HG03025 (cell line): ENCODE measurements around the gene KRTAP10-4.

Experiments
- ATAC-seq: cut with Tn5 transposase; IDR thresholded peaks from one replicate; pipeline ENCODE4 v1.9.1; 2021; ENCODE audit warnings: mild to moderate bottlenecking, moderate library complexity; ENCODE audit not compliant: unreplicated experiment, low FRiP score

KRTAP10-4 gene

DNA sequence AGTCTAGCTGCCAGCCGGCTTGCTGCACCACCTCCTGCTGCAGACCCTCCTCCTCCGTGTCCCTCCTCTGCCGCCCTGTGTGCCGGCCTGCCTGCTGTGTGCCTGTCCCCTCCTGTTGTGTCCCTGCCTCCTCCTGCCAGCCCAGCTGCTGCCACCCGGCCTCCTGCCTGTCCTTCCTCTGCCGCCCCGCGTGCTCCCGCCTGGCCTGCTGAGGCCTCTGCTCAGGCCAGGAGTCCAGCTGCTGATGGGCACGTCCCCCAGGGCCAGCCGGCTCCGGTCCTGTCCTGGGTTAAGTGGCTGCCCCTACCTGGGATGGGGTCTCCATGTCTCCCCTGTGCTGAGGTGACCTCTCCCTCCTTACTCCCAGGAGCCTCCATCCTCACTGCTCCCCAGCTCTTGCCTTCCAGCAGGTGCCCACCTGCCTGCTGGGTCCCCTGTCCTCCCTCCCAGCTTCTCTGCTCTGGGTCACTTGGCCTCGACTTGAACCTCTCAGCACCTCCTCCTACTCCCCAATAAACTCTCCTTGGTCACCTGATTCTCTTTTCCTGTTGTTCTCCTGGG lies 39.2 kb downstream of the KRTAP10-4 start:
- ATAC-seq = no peak

GRCh38 chr21:44613386-44614155 lies 40.0 kb downstream of the KRTAP10-4 start:
- no peak for ATAC-seq

DNA sequence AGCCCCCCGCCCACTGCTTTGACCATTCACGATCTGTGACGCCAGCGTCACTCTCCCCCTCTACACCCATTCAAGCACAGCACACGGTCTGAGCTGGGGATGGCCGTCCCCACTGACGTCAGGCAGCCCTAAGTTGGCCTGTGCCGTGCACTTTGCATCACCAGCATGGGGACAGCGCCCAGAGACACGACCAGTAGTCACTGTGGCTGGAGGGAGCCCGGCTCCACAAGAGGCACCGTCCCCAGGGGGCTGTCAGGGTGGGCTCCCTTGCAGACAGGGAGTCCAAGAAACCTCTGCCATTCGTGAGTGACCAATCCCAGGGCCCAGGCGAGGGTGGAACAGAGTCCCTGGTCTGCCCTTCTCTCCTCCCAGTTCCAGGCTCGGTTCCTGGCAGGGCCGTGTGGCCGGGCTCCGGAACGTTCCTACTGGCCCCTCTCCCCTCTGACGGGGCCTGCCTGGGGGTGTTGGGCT lies 40.7 kb downstream of the KRTAP10-4 start:
- ATAC-seq = no peak

GRCh38 chr21:44614961-44615391 lies 41.4 kb downstream of the KRTAP10-4 start:
- ATAC-seq = no peak

GRCh38 chr21:44615466-44615865 lies 41.9 kb downstream of the KRTAP10-4 start:
- ATAC-seq = no peak

GRCh38 chr21:44615911-44616590 lies 42.5 kb downstream of the KRTAP10-4 start:
- no peak for ATAC-seq

DNA sequence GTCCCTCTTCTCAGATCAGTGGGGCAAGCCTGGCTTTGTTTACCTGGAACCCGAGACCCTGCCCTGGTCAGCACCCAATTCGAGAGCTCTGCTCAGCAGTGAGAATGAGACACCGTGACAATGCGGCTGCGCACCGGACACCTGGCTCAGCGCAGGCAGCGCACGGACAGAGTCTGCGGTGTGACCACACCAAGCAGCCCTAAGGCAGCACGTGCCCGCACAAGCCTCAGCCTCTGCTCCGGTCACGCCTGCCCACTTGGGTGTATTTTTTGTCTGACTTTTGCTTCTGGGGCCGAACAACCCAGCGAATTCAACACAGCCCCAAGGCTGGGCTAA lies 43.0 kb downstream of the KRTAP10-4 start:
- no peak for ATAC-seq

- ATAC-seq = no peak
Measured at GRCh38 chr21:44617071-44617501, 43.6 kb downstream of the KRTAP10-4 start.

- no peak for ATAC-seq
Measured at GRCh38 chr21:44618504-44618903, 45.0 kb downstream of the KRTAP10-4 start.

DNA sequence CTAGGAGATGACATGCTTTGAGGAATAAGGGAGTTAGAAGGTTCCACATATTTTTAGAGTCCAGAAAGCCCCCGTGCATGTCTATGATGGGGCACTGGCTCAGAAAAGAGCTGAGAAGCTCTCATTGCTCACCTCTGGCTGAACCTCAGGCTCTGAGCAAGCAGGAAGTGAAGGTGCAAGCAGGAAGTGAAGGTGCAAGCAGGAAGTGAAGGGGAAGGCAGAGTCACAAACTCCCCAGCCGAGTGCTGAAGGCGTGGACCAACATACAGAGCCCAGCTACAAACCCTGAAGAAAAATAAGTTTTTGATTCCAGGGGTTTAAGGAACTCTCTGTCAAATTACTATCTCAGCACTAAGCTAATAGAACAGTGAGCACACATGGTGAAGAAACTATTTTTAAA lies 45.4 kb downstream of the KRTAP10-4 start:
- no peak for ATAC-seq

DNA sequence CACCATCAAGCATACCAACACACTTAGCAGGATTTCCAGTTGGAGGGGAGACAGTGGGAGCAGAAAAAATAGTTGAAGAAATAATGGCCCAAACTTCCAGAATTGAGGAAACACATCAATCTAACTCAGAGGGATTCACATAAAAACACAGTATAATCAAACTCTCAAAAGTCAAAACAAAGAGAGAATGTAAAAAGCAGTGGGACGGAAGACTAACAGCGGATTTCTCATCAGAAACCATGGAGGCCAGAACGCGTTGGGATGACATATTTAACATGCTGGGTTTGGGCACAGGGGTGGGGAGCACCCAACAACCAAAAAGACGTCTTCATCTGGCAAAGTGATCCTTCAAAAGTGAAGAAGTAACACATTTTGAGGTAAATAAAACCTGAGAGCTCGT lies 46.4 kb downstream of the KRTAP10-4 start:
- no peak for ATAC-seq

DNA sequence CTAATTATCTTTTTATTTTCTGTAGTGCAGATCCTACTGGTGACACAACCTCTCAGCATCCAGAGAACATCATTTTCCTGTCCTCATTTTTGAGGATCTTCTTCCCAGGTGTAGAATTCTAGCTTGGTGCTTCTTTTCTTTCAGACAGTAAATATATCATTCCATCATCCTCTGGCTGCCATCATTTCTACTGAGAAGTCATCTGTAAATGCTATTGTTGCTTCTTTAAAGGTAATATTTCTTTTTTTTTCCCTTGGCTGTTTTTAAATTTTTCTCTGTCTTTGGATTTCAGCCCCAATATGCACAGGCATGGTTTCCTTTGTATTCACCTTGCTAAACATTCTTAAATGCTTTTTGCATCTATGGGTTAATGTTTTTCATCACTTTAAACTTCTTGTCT lies 50.0 kb downstream of the KRTAP10-4 start:
- no peak for ATAC-seq
